NB4 (cell line): ENCODE data around the gene FKBP6.

Experiments
- MYC ChIP-seq: IDR thresholded peaks from 2 replicates; pipeline ENCODE4 v1.6.1; 2011; ENCODE audit warnings: low read depth, low read length
- POLR2A ChIP-seq: IDR thresholded peaks from 2 replicates; pipeline ENCODE4 v1.6.1; 2011; ENCODE audit warnings: mild to moderate bottlenecking; ENCODE audit not compliant: insufficient read length; ENCODE audit errors: extremely low read depth
- TF ChIP-seq, protein P1 (sequence below): IDR thresholded peaks from one replicate; pipeline ENCODE4 v1.5.1; 2012; ENCODE audit warnings: low read depth, low read length

- TF ChIP-seq POLR2A (no peak), MYC (no peak)
- TF ChIP-seq, protein P1, sequence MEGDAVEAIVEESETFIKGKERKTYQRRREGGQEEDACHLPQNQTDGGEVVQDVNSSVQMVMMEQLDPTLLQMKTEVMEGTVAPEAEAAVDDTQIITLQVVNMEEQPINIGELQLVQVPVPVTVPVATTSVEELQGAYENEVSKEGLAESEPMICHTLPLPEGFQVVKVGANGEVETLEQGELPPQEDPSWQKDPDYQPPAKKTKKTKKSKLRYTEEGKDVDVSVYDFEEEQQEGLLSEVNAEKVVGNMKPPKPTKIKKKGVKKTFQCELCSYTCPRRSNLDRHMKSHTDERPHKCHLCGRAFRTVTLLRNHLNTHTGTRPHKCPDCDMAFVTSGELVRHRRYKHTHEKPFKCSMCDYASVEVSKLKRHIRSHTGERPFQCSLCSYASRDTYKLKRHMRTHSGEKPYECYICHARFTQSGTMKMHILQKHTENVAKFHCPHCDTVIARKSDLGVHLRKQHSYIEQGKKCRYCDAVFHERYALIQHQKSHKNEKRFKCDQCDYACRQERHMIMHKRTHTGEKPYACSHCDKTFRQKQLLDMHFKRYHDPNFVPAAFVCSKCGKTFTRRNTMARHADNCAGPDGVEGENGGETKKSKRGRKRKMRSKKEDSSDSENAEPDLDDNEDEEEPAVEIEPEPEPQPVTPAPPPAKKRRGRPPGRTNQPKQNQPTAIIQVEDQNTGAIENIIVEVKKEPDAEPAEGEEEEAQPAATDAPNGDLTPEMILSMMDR: no peak
These were observed 31.3 kb downstream of the FKBP6 start for GRCh38 chr7:73359306-73359705.
